ENCODE data around the gene BAD. TPM values are rescaled to one million over a fixed set of nuclear protein-coding genes. Genes with fewer than 3 reads are reported as not detected.

BAD gene
- 47.0 TPM for total RNA-seq (ENCODE audit: unreplicated experiment)
- long read RNA-seq, transcript BAD-201 (4 exons, 929 nt), result major isoform, 50 of 62 reads
- long read RNA-seq, transcript BAD-203 (3 exons, 1,157 nt), result minor isoform, 9 of 62 reads
- long read RNA-seq, partial matches to known transcripts, result 0 of 62 reads
- long read RNA-seq, other reads (novel, unspliced or antisense), result 3 of 62 reads

DNA sequence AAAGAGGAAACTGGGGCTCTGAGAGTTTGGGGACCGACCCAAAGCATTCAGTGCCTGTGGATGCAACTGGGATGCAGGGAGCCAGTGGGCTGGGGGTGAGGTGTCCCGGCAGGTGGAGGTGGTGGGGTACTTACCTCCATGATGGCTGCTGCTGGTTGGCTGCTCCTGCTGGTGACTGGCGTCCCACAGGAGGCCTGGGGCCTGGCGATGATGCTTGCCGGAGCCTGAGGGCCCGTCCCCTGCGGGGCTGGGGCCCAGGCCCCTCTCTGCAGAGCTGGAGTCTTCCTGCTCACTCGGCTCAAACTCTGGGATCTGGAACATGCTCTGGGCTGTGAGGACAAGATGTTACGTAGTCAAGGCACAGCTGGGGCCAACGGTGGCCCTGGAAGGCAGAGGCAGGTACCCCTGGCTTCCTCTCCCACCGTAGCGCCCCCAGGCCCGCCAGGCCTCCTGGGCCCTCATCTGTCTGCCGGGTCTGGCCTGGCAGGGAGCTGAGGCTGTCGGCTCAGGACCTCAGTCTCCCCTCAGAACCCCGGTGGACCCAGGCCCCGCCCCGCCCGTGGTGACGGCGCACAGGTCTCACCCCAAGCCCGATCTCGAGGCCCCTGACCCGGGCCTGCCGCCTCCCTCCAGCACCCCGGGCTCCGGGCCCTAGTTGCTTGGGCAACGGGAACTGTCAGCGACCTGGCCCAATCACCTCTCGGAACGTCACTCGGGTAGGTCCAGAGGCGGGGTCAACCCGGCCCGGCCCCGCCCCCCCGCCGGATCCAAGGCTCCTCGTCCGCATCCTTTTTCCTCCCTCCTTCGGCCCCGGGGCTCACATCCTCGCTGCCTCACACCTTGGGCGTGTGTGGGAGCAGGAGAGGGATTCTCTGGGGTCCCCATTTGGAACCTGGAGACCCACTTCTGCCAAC, at the start of gene BAD:
BAD (minus strand) TSS at position 618 of the 914 bp plus-strand sequence; CDS start at position 321, 297 bp downstream.
- Mint-ChIP-seq H3K27me3 (ENCODE audit: unreplicated experiment) (peaks cover 2% of the 10 kb centered on the region), H3K36me3 (ENCODE audit: unreplicated experiment) (no peaks in the 10 kb centered on the region), H3K27ac (ENCODE audit: unreplicated experiment) (no peak within 1 kb of the TSS), H3K9me3 (ENCODE audit: unreplicated experiment) (peaks cover 8% of the 10 kb centered on the region), H3K4me1 (ENCODE audit: low read depth, unreplicated experiment) (peaks cover 8% of the 10 kb centered on the region), H3K4me3 (ENCODE audit: unreplicated experiment) (peak within 1 kb of the TSS; percentile 87)
- peak; percentile 96 for DNase-seq
- no peak for TF ChIP-seq CTCF (IDR thresholded peaks at IDR 0.05; ENCODE audit: partially characterized antibody, unreplicated experiment)

- H3K27ac Mint-ChIP-seq (ENCODE audit: unreplicated experiment), result no peak overlapping the region
Observed at GRCh38 chr11:64333556-64333955, 49.1 kb upstream of the BAD start.

DNA sequence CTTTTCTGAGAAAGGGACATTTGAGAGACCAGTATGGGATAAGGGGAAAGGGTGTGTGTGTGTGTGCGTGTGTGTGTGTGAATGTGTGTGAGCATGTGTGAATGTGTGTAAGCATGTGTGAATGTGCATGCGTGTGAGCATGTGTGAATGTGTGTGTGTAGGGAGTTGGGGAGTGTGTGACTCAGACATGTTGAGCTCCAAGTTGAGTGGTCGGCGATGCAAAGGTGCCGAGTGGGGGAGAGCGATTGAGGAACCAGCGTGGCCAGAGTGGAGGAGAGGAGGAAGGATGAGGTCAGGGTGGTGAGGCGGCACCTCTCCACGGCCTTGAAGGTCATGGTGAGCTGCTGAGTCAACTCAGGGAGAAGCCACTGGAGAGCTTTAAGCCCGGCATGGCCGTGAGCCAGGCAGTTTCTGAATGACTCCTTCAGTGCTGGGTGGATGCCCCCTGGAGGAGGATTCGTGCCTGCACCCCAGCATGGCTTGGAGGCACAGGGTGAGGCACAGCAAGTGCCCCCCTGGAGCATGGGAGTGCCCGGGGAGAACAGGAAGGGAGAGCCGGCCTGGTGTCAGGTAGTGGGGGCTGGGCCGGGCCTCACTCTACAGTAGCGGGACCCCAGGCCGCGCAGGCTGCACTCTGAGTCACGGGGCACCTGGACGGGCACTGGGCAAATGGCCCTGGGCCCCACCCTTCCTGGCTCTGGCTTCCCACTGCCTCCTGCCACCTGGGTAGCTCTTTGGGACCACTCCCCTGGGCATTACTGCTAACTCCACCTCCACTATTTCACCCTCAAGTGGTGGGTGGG, 47.3 kb upstream of the BAD start:
- H3K27me3 Mint-ChIP-seq (ENCODE audit: unreplicated experiment), result peaks cover 14% of the 10 kb centered on the region
- peaks cover 4% of the 10 kb centered on the region for H3K36me3 Mint-ChIP-seq (ENCODE audit: unreplicated experiment)
- peaks cover 15% of the 10 kb centered on the region for H3K9me3 Mint-ChIP-seq (ENCODE audit: unreplicated experiment)
- peak overlapping the region; percentile 21 for H3K4me3 Mint-ChIP-seq (ENCODE audit: unreplicated experiment)
- peak overlapping the region; percentile 36 for H3K27ac Mint-ChIP-seq (ENCODE audit: unreplicated experiment)
- TF ChIP-seq CTCF (IDR thresholded peaks at IDR 0.05; ENCODE audit: partially characterized antibody, unreplicated experiment), result peak; percentile 59
- H3K4me1 Mint-ChIP-seq (ENCODE audit: low read depth, unreplicated experiment), result peaks cover 17% of the 10 kb centered on the region
- DNase-seq, result peak; percentile 62

More at GRCh38 chr11:64333556-64333955, 49.1 kb upstream of the BAD start:
- H3K4me1 Mint-ChIP-seq (ENCODE audit: low read depth, unreplicated experiment), result peaks cover 23% of the 10 kb centered on the region
- H3K36me3 Mint-ChIP-seq (ENCODE audit: unreplicated experiment), result no peaks in the 10 kb centered on the region
- H3K9me3 Mint-ChIP-seq (ENCODE audit: unreplicated experiment), result peaks cover 18% of the 10 kb centered on the region
- peak overlapping the region; percentile 20 for H3K4me3 Mint-ChIP-seq (ENCODE audit: unreplicated experiment)
- DNase-seq, result no peak
- no peak for TF ChIP-seq CTCF (IDR thresholded peaks at IDR 0.05; ENCODE audit: partially characterized antibody, unreplicated experiment)
- peaks cover 17% of the 10 kb centered on the region for H3K27me3 Mint-ChIP-seq (ENCODE audit: unreplicated experiment)

DNA sequence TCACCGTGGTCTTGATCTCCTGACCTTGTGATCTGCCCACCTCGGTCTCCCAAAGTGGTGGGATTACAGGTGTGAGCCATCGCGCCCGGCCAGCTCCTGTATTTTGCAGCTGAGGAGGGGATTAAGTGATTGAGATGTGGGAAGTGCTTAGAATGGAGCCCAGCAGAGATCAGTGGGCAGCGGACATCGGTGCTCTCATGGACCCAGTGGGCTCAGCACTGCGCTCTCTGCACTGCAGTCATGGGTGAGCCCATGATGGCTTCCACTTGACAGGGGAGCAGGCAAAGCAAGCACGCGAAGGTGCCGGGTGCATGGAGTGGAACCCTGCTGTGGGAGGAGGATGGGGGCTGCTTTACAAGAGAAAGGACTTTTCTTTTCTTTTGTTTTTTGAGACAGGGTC, 46.4 kb upstream of the BAD start:
- no peak for TF ChIP-seq CTCF (IDR thresholded peaks at IDR 0.05; ENCODE audit: partially characterized antibody, unreplicated experiment)
- no peak for DNase-seq
- H3K36me3 Mint-ChIP-seq (ENCODE audit: unreplicated experiment), result peaks cover 4% of the 10 kb centered on the region
- H3K27me3 Mint-ChIP-seq (ENCODE audit: unreplicated experiment), result peaks cover 14% of the 10 kb centered on the region
- H3K4me1 Mint-ChIP-seq (ENCODE audit: low read depth, unreplicated experiment), result peaks cover 13% of the 10 kb centered on the region
- H3K4me3 Mint-ChIP-seq (ENCODE audit: unreplicated experiment), result peak overlapping the region; percentile 42
- H3K9me3 Mint-ChIP-seq (ENCODE audit: unreplicated experiment), result peaks cover 18% of the 10 kb centered on the region
- no peak overlapping the region for H3K27ac Mint-ChIP-seq (ENCODE audit: unreplicated experiment)
